ACHN (cell line): ENCODE results near the gene TMEM269.

Source experiments
- DNase-seq: peaks from one replicate; pipeline ENCODE4 v3.0.0-alpha.2; 2015
- in situ Hi-C: cut with HindIII; loops from 2 replicates; pipeline ENCODE4 v1.10.0; 2017; ENCODE audit warnings: low sequenced_read_pairs, low pct_ligation_motif_present, low pct_unique_long_range_greater_than_20kb

The TMEM269 gene, protein sequence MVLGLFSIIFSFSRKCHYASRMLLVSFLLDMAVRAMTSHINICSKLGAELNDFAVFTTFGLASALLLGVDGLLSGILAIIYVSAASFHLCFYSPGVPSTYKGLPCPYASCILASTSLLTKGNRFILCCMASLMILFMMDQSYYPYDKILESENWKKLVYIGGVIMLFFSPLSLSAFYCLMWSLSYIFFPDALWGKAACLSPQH

DNA sequence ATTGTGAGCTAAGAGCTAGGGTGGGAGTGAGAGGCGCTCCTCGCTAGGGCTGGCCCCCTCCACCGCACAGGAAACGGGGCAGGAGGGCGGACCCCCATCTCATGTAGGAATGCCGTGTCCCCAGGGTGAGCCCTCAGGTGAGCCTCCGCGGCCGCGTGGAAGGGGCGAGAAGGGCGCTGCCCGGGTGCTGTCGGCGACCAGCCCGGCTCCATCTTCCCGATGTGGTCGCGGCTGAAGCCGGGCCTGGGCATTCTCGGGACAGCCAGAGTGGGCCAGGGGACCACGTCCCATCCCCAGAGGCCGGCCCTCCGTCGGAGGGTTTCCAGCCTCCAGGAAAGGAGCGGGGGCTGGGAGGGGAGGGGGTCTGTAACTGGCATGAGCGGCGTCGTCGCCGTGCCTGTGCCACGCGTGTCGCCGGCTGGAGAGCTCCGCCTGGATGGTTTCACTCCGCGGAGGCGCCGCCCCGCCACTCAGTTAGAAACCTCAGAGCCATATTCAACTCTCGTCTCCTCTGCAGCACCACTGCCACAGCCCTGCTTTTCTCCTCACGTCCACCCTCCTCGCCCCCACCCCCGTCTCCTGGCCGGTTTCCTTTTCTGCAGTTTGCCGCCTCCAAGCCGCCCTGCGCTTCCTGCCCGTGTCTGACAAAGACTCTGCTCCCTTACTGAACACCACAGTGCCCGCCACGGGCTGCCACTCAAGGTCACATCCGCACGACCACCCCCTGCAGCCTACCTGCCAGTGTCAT lies at the start of gene TMEM269:
TMEM269 (plus strand) TSS at position 46 of the 748 bp plus-strand sequence. CDS start 4,903 bp downstream, outside the sequence.
- in situ Hi-C loops: no loop called here
- no peak for DNase-seq

DNA sequence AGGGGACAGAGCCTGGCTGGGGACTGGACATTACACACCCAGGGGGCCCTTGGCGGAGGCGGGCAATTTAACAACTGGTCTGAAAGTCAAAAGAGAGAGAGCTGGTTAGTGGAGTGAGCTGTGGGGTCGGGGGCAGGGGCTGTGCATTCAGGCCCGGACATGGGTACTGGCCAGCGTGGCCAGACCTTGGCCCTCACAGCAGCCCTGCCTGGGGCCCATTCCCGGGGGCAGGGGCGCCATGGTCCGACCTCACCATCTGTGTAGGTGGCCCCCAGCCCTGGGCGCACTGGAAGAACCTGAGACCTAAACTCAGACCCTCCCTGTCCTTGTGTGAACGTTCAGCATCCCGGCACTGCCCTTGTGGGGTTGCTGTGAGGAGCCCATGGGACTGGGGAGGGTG lies 49.7 kb upstream of the TMEM269 start:
- in situ Hi-C loops: no loop called here
- no peak for DNase-seq

DNA sequence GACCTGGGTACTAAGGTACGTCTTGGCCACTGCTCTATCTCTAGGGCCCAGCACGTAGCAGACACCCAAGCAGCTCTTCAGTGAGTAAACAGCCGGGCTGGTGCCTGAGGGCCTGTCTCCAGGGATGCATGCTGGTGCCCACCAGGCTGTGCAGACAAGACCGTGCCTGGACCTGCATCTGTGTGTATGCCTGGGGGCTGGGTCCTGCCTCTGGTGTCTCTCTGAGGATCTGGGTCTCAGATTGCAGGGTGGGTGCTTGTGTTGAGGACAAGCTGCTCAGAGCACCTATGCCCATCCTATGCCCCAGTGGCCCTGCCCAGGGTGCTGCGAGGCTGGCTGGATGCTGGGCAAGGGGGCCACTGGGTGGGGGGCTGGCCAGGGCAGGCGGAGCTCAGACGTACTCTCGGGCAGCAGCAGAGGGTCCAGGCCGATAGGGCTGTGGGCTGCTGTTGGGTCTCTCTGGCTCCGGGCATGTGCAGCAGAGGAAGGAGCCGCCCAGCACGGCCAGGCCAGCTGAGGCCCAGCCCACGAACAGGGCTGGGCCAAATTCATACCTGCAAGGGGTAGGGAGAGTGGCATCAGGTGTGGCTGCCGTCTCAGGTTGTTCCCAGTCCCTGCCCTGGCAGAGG lies 49.2 kb upstream of the TMEM269 start:
- in situ Hi-C loops: no loop called here
- DNase-seq: no peak

DNA sequence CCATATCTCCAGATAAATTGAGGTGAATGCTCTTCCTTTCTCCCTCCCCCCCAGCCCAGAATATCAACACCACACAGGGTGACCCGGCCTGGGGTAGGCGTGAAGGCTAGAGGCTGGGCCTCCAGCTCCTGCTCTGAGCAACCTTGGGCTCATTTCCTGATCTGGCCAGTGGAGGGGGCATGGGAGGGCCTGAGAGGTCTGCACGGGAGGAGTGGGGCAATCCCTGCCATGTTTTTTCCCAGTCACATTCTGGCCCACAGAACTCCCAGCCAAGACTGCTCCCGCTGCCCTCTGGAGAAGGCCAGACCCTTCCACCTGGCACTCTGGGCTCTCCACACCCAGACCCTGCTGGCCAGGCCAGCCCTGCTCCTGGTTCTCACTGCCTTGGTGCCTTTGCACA lies 48.6 kb upstream of the TMEM269 start:
- in situ Hi-C loops: no loop called here
- DNase-seq: peak; percentile 26

DNA sequence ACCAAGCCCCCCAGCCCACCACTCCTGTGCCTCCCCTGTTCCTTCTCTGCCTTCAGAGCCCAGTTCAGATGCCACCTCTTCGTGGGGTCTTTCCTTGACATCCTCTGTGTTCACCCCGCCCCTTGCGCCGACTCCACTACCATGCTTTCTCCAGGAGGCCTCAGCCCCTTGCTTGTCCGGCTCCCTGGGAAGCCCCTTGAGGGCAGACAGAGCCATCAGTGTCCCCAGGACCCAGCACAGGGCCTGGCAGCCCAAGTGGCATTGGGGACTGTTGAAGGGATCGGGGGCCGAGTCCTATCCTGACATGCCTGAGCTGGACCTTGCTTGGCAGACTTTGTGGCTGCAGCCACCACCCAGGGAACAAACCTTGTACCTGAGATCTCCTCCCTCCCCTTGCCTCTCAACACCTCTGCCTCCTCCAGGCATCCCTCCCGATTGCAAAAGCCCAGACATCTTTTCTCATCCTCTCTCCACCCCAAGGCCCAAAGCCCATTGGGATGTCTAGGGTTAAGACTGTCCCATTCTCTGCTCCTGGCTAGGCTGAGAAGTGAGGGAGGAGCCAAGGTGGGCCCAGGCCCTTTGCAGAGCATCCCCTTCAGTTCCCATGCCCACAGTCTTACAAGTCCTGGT lies 48.1 kb upstream of the TMEM269 start:
- DNase-seq: no peak
- in situ Hi-C loops: no loop called here

DNA sequence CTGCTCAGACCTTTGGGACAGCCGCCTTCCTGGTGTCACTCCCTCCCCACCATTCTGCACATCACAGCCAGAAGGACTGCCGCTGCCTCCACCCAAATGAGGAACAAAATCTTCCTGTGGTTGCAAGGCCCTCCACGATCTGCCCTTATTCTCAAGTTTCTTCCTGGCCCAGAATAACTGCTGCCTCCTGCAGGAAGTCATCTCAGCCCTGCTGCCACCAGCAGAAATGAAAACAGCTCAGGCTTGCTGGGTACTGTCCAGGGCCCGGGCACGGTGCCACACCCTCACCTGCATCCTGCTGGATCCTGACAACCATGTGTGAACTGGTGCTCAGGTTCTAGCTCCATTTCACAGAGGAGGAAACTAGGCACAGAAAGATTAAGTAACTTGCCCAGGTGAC lies 47.5 kb upstream of the TMEM269 start:
- DNase-seq: no peak
- in situ Hi-C loops: no loop called here

DNA sequence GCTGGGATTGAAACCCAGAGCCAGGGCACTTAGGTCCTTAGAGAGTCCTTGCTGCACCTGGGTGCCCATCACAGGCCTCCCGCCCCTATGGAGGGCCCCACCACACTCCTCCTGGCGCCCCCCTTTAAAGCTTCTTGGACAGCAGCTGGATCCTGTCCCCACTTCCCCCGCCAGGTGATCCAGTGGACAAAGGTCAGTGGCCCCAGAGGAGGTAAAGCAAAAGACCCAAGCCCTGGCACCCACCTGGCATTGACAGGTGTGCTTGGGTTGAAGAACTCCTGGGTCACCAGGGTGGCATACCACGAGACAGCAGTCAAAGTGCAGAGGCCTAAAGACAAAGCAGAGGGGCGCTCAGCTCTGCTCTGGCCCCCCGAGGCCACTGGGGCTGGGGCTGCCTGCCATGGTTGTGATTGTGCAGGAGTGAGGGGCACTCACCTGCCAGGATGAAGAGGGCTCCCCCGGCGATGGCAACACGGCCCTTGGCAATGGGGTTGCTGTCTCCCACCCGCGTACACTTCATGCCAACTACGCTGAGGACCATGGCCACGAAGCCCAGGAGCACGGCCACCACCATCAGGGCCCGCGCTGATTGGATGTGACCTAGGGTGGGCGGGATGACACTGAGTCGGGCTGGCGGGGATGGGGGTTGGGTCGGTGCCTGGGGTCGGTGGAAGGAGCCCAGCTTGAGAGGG lies 46.7 kb upstream of the TMEM269 start:
- in situ Hi-C loops: no loop called here
- no peak for DNase-seq

DNA sequence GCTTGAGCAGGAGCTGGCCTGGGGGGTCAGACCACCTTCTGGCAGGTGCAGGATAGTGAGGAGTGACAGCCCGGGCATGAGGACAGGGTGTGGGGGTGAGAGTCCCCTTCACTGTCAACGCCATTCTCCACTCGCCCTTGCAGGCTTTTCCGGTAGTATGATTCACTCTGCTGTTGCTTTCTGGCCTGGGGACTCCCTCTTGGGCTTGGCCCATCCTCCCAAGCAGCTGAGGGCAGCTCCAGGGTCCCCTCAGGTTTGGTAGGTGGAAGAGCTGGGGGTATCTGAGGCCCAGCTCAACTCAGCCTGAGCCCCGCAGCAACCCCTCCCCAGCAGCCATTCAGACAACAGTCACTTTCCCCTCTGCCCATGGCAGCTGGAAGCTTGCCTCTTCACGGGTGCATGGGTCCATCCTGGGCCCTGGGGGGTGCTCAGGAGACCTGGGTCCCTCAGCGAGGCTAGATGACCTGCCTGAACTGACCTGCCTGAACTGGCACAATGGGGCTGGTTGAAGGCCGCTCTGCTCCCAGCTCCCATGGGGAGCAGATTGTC lies 46.0 kb upstream of the TMEM269 start:
- in situ Hi-C loops: no loop called here

DNA sequence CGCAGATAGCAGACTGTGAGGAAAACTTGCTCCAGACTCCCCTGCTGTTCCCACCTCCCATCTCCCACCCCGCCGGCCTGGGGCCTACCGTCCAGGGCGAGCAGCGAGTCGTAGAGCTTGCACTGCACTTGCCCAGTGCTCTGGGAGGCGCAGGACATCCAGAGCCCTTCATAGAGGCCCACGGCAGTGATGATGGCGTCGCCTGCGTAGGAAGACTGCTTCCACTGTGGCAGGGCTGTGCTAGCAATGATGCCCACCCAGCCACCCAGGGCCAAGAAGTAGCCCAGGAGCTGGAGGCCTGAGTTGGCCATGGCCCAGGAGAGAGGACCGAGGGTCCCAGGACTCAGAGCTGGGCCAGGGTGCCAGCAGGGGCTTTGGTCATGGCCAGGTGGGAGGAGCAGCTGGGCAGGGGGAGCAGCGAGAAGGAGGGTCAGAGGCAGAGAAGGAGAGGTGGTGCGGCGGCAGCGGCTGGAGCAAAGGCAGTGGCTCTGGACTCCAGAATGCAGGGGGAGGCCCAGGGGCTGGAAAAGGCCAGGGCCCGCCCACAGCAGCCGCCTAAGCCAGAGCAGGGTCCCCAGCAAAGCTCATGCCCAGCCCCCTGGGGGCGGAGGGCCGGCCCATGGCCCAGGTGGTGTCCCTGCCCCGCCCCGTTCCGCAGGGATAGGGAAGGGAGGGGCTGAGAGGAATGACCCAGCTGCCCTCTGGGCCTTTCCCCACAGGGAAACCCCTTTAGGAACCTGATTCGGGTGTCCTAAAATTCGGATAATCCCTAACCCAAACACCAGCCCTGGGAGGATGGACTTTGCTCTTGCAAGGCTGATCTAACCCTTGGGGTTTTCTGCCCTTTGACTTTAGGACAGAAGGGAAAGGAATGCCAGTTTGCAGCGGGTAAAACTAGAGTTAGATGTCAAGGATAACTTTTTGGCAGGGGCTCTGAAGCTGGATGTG lies 44.8 kb upstream of the TMEM269 start, which contains the start of gene CLDN19:
CLDN19 (minus strand) TSS at position 484 of the 948 bp plus-strand sequence; CDS start at position 311, 173 bp downstream.
- in situ Hi-C loops: no loop called here
- no peak for DNase-seq

More for the DNA sequence above, 46.0 kb upstream of the TMEM269 start:
- DNase-seq: no peak

DNA sequence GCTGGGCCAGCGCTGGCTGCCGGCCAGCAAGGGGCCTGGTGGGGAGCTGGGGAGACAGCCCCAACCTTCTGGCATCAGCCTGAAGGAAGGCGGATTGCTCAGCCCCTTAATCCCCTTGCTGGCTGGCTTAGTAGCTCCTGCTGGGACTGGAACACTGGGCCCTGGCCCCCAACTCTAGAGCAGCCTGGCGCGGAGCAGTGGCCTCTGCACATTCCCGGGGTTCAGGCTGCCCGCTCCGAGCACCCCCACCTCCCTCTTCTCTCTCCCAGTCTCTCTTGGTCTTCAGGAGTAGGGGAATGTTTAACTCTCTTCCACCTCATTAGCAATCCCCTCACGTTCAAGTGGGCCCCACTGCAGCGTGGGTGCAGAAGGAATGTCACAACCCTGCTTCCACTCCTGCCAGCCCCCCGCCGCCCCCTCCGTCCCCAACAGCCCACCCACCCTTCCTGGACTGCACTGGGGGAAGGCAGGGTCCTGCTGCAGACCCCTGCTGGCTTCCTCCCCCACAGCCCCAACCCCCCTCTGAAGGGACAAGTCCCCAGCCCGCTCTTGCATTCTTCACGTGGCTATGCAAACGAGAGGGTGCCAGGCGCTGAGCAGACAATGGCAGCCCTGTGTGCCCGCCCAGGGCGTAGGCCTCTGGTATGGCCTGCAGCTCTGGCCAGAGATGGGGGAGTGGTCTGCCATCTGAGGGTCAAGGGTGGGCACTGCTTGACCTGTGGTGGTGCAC lies 43.8 kb upstream of the TMEM269 start:
- in situ Hi-C loops: no loop called here
- DNase-seq: no peak

DNA sequence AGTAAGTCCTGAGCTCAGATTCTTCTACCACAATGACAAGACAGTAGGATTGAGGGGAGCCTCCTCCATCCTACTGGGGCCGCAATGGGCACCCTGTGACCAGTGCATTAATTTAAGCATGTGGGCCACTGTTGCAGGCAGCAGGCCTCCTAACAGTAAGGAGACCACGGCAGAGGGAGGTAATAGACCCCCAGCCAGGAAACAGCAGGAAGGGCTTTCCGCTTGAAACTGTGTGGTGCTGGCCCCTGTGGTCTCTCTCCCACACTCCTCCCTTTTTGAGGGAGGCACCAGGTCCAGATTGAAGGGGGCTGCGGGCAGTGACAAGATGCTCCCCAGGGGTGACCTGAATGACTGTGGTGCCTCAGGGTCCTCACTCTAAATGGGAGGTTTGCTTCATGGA lies 43.1 kb upstream of the TMEM269 start:
- DNase-seq: no peak
- in situ Hi-C loops: no loop called here

DNA sequence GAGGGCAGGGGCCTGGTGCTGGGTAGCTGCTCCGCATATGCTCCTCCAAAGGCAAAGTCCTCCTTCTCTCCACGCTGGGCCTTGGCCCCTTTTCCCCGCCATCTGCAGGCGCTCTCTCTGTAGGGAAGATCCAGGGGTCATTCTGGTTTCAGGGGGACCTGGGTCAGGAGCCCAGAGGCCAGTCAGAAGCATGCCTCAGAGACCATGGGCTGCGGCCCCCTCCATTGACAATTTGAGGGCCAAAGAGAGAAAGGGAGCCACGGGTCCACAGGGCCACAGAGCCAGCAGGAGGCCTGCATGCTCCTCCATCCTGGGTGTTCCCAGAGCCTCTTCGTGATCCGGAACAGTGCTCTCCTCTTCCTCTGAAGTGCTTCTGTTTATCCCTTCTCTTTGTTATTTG lies 42.6 kb upstream of the TMEM269 start:
- in situ Hi-C loops: no loop called here
- DNase-seq: no peak

DNA sequence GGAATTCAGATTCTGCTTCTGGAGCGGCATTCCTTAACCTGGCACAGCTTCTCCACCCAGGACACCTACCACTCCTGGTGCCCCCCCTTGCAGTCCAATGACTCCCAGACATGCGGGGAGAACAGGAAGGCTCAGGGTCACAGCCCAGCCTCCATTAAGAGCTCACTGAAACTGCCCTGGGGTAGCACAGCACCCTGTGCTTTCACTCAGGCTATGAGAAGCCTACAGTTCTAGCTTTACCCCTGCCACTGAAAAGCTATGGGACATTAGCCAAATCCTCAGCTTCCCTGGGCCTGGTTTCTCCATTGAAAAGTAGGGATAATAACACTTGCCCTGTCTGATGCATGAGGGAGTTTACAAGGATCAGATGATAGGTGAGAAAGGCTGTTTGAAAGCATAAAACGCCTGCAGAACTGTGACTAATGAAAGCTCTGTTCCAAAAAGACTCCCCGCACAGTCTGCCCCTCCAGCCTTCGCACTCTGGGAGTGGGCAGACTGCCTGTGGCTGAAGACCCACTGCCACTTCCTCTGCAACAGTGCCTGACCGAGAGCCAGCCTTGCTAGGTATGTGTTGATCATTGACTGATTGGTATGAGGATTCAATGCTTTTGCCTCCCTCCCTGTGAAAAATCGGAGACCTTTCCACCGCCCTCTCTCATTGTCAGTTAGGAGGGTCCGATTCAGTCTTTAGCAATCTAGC lies 42.0 kb upstream of the TMEM269 start:
- in situ Hi-C loops: no loop called here
- DNase-seq: no peak

DNA sequence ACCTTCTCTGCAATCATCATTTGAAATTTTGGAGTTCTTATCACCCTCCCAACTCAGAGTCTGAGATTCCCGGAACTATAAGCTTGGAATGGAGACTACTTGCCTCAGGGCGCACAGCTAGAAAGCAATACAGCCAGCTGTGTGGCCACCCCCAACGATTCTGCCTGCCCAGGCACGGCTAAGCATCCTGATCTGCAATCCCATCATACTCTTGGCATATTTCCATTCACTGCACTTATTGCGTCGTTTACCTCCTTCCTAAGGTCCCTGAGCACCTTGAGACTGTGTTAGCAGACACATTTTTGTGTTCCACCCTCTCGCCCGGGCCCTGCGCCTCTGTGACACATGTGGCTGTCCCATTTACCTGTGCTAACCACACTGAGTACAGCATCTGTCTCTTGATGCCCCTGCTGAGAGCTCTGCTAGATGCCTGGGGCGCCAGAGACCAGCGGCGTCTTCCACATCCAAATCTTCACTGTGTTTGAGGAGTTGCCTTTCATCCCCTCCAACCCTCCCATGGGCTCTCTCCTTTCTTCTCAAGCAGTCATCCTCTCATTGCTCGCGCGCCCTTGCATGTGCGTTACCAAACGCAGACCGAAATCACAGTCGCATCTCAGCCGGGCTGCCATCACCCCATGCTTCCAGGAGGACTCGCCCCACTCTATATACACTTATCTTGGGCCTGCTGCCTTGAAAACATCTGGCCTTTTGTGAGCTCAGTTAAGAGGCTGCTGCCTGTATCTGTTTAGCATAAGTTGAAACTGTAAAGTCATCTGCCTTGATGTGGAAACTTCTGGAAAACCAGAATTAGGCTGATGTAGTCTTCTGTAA lies 41.3 kb upstream of the TMEM269 start:
- DNase-seq: no peak
- in situ Hi-C loops: no loop called here

DNA sequence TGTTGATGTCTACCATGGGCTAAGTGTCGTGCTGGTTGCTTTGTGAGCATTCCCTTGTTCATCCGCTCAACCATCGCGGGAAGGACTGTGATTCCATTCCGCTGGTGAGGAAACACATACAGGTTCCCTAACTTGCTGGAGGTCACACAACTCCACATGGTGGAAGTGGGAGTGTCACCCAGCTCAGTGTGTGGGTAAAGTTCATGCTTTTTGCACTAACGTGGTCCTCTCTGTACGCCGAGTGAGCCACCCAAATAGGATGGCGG lies 40.7 kb upstream of the TMEM269 start:
- in situ Hi-C loops: no loop called here
- no peak for DNase-seq

DNA sequence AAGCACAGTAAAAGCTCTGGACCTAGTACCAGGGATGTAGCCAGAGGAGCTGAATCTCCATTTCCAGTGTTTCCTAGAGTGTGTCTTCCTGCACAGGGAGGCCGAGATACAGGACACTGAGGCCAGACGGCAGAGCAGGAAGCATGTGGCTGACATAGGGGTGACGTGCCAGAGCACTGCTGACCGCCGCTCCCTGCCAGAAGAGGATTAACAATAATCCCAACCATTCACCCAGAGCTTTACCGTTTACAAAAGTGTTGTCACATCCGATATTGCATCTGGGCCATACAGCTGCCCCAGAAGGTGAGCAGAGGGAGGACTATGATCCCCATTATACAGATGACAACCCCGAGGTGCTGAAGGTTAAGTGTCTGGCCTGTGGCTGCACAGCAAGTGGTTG lies 38.9 kb upstream of the TMEM269 start:
- in situ Hi-C loops: no loop called here

More for the DNA sequence above, 38.9 kb upstream of the TMEM269 start:
- no peak for DNase-seq
